ENCODE results near the gene HMGB1.

GRCh38 chr13:30502237-30502636 lies 36.5 kb upstream of the HMGB1 start:
- TF ChIP-seq GATA3 (IDR thresholded peaks at IDR 0.05; ENCODE audit: low read depth, low read length), result no peak
- no peak for TF ChIP-seq GATA2 (IDR thresholded peaks at IDR 0.05; ENCODE audit: low read depth, low read length)

Measured in SH-SY5Y (cell line).